Measurements from ENCODE around the gene SMURF2.
A peak's percentile ranks its signal among the peaks of the same experiment; 100 is the strongest.

DNA sequence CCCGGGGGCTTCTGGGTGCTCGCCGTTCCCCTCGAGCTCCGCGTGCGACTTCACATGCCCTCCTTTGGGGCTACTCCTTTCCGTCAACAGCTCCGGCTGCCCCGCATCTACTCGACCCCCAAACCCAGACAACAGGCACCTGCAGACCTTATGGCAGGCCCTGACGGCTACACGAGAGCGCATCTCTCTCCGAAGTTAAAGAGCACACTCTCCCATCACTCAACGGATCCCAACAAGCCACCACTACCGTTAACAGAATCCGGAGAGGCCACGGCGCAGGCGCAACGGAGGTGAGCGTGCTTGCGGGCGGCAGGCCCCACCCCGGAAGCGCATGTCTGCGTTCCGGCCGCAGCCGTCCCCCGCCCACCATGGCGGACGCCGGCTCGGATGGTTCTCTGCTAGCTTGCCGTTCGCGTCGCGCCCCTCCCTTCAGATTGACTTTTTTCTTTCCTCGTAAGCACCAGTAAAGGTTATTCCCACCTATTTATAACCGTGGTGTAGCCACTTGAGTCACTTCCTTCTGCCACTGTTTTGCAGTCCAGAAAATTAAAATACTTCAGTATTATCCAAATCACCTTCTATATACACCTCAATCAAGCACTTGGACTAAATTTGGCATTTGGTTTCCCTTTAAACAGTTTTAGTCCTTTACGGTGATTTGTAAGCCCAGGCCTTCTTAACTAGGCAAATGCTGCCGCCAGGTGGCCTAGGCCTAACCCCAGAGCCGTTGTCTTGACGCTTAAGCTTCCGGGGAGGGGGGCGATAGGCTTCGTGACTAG lies 165.1 kb downstream of the SMURF2 start, which contains the start of gene POLG2:
- TF ChIP-seq, protein P1, sequence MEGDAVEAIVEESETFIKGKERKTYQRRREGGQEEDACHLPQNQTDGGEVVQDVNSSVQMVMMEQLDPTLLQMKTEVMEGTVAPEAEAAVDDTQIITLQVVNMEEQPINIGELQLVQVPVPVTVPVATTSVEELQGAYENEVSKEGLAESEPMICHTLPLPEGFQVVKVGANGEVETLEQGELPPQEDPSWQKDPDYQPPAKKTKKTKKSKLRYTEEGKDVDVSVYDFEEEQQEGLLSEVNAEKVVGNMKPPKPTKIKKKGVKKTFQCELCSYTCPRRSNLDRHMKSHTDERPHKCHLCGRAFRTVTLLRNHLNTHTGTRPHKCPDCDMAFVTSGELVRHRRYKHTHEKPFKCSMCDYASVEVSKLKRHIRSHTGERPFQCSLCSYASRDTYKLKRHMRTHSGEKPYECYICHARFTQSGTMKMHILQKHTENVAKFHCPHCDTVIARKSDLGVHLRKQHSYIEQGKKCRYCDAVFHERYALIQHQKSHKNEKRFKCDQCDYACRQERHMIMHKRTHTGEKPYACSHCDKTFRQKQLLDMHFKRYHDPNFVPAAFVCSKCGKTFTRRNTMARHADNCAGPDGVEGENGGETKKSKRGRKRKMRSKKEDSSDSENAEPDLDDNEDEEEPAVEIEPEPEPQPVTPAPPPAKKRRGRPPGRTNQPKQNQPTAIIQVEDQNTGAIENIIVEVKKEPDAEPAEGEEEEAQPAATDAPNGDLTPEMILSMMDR (IDR thresholded peaks at IDR 0.05), result peak; percentile 23 to 46 (median 32)
- peak; percentile 65 for TF ChIP-seq POLR2A (IDR thresholded peaks at IDR 0.05)
